Activated T-helper 2 cell treated with anti-CD3 and anti-CD28 coated beads, Interferon-gamma antibody, Interleukin-2, Interleukin-4, amounts not matched to agents 10 μg/mL and 5 μg/mL and 100 μg/mL, durations not matched to agents 14 hours and 24 hours and 36 hours (primary cell): ENCODE measurements around the gene NRG2. TPM values are rescaled to one million over a fixed set of nuclear protein-coding genes. Genes with fewer than 3 reads are reported as not detected.

Source experiments
- DNase-seq: peaks from one replicate; pipeline ENCODE4 v3.0.0; 2021; ENCODE audit warnings: low spot score
- H3K27ac Mint-ChIP-seq: one replicate; pipeline ENCODE4 v1.8.0; 2021; ENCODE audit warnings: mixed read lengths
- H3K27me3 Mint-ChIP-seq: one replicate; pipeline ENCODE4 v1.8.0; 2021; ENCODE audit warnings: low read depth, mixed read lengths
- H3K36me3 Mint-ChIP-seq: one replicate; pipeline ENCODE4 v1.8.0; 2021; ENCODE audit warnings: low read depth, mixed read lengths
- H3K4me1 Mint-ChIP-seq: one replicate; pipeline ENCODE4 v1.8.0; 2021; ENCODE audit warnings: low read depth, mixed read lengths
- H3K4me3 Mint-ChIP-seq: one replicate; pipeline ENCODE4 v1.8.0; 2021; ENCODE audit warnings: low read depth, mild to moderate bottlenecking, moderate library complexity, mixed read lengths
- H3K9me3 Mint-ChIP-seq: one replicate; pipeline ENCODE4 v1.8.0; 2021; ENCODE audit warnings: mixed read lengths
- intact Hi-C: fragments of 100-400 bp; cut with micrococcal nuclease; formaldehyde crosslinking; loops from one replicate; pipeline ENCODE4 v1.15.1; 2023
- total RNA-seq: library from RNA; stranded (reverse); gene quantifications from 2 replicates; pipeline ENCODE4 v1.2.3, GENCODE V29; 2022

Gene NRG2
- total RNA-seq, 1 donor from 2014 or later = not detected

GRCh38 chr5:140037012-140037411 is 6.1 kb downstream of the NRG2 start:
- Mint-ChIP-seq H3K36me3 (no peaks in the 10 kb centered on the region), H3K27ac (no peak overlapping the region), H3K4me1 (peaks cover 7% of the 10 kb centered on the region), H3K27me3 (peaks cover 66% of the 10 kb centered on the region), H3K9me3 (no peaks in the 10 kb centered on the region), H3K4me3 (no peak overlapping the region)
- no peak for DNase-seq
- intact Hi-C loops = no loop called here

DNA sequence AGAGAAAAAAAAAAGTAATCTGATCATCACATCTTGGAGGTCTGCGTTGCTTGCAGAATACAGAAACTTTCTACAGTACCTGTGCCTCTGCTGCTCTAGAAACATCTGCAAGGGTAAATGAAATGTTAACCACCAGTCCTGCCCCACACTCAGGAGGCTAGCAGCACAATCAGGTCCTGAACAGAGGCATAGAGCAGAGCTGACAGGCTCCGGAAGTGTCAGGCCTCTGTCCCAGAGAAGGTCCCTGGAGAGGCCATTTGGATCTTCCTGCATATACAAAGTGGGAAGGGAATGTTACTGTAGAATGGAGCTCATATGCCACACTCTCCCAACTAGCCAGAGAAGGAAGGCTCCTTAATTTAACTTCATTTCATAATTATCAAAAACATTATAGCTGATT is 7.2 kb downstream of the NRG2 start:
- DNase-seq = no peak
- no peak overlapping the region for H3K27ac Mint-ChIP-seq
- H3K4me1 Mint-ChIP-seq = peaks cover 2% of the 10 kb centered on the region
- no peaks in the 10 kb centered on the region for H3K36me3 Mint-ChIP-seq
- peaks cover 61% of the 10 kb centered on the region for H3K27me3 Mint-ChIP-seq
- no peak overlapping the region for H3K4me3 Mint-ChIP-seq
- no peaks in the 10 kb centered on the region for H3K9me3 Mint-ChIP-seq
- intact Hi-C loops = no loop called here

GRCh38 chr5:140033037-140033760 is 9.9 kb downstream of the NRG2 start:
- Mint-ChIP-seq H3K4me1 (no peaks in the 10 kb centered on the region), H3K27ac (no peak overlapping the region), H3K4me3 (no peak overlapping the region), H3K27me3 (peaks cover 40% of the 10 kb centered on the region), H3K9me3 (no peaks in the 10 kb centered on the region), H3K36me3 (no peaks in the 10 kb centered on the region)
- intact Hi-C loops = no loop called here
- DNase-seq = no peak

- H3K4me3 Mint-ChIP-seq = no peak overlapping the region
- no peaks in the 10 kb centered on the region for H3K4me1 Mint-ChIP-seq
- intact Hi-C loops = no loop called here
- no peaks in the 10 kb centered on the region for H3K36me3 Mint-ChIP-seq
- H3K27ac Mint-ChIP-seq = no peak overlapping the region
- H3K9me3 Mint-ChIP-seq = no peaks in the 10 kb centered on the region
- peaks cover 38% of the 10 kb centered on the region for H3K27me3 Mint-ChIP-seq
- no peak for DNase-seq
Measured at GRCh38 chr5:140032296-140032695, 10.8 kb downstream of the NRG2 start.

- intact Hi-C loops = no loop called here
- H3K36me3 Mint-ChIP-seq = no peaks in the 10 kb centered on the region
- DNase-seq = no peak
Measured at GRCh38 chr5:140027807-140028206, 15.3 kb downstream of the NRG2 start.

DNA sequence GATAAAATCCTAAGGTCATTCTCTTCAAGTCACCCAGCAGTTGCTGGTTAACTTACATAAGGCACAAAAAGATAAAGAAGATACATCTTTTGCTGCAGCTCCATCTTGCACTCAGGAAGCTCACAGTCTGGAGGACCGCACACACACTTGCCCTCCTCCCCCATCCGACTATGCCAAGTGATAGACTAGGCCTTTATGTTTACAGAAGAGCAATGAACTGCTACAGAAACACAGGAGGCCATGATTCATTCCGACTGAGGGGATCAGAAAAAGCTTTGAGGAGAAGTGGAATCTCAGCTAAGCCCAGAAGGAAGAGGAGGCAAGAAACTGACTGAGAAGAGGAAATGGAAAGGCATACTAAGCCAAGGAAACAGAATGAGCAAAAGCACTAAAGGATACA is 17.4 kb downstream of the NRG2 start:
- no peaks in the 10 kb centered on the region for H3K36me3 Mint-ChIP-seq
- intact Hi-C loops = no loop called here
- no peak overlapping the region for H3K27ac Mint-ChIP-seq
- DNase-seq = no peak
- no peaks in the 10 kb centered on the region for H3K4me1 Mint-ChIP-seq
- H3K9me3 Mint-ChIP-seq = no peaks in the 10 kb centered on the region
- H3K27me3 Mint-ChIP-seq = peaks cover 9% of the 10 kb centered on the region
- no peak overlapping the region for H3K4me3 Mint-ChIP-seq

More at GRCh38 chr5:140027807-140028206, 15.3 kb downstream of the NRG2 start:
- Mint-ChIP-seq H3K4me1 (no peaks in the 10 kb centered on the region), H3K9me3 (no peaks in the 10 kb centered on the region), H3K27me3 (peaks cover 13% of the 10 kb centered on the region), H3K27ac (no peak overlapping the region), H3K4me3 (no peak overlapping the region)

DNA sequence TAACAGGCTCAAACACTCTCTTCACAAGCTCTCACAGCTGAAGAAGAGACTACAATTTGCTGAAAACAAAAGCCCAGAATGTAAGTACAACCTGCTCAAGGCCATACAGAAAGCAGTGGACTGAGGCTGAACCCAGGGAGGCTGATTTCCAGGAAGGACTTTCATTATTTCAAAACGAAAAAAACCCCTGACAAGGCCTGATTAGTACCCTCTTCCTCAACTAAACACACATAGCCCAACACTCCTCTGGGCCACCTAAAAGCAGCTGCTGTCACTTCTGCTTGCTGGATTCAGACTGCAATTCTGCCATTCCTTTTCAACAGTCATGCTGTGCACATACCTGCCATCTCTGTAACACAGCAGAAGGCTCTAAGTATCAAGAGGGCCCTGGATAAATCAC is 18.2 kb downstream of the NRG2 start:
- no peaks in the 10 kb centered on the region for H3K9me3 Mint-ChIP-seq
- intact Hi-C loops = no loop called here
- no peaks in the 10 kb centered on the region for H3K4me1 Mint-ChIP-seq

GRCh38 chr5:140023611-140024191 is 19.4 kb downstream of the NRG2 start:
- H3K9me3 Mint-ChIP-seq = no peaks in the 10 kb centered on the region
- no peak for DNase-seq
- peaks cover 9% of the 10 kb centered on the region for H3K27me3 Mint-ChIP-seq
- intact Hi-C loops = no loop called here
- no peak overlapping the region for H3K4me3 Mint-ChIP-seq
- no peaks in the 10 kb centered on the region for H3K36me3 Mint-ChIP-seq
- no peaks in the 10 kb centered on the region for H3K4me1 Mint-ChIP-seq
- no peak overlapping the region for H3K27ac Mint-ChIP-seq

More for the DNA sequence above, 18.2 kb downstream of the NRG2 start:
- peaks cover 8% of the 10 kb centered on the region for H3K27me3 Mint-ChIP-seq
- no peak overlapping the region for H3K4me3 Mint-ChIP-seq
- no peaks in the 10 kb centered on the region for H3K36me3 Mint-ChIP-seq
- no peak overlapping the region for H3K27ac Mint-ChIP-seq
- no peak for DNase-seq

DNA sequence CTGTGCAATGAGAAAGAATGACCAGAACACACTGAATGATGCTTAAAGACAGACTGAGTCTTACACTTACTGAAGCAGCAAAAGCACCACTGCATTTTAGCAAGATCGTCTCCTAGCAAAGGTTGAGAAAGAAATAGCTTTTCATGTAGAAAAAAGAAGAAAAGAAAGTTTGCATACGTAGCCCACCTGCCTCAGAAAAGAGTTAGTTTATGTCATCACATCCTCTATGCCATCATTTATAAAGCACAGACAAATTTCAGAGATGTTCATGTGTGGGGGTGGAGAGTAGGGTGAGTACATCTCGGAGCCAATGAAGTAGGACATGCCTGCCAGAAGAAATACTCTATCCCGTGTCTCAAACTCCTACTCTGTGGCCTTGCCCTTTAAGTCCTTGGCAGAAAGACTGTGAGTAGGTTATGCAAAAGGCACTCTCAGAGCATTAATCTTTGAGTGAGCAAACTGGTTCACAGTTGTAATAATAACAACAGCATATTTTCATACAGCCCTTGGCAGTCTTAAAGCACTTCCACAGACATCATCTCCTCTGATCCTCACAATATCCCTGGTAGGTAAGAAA is 22.4 kb downstream of the NRG2 start:
- intact Hi-C loops = no loop called here
- H3K4me3 Mint-ChIP-seq = no peak overlapping the region
- no peak for DNase-seq
- no peak overlapping the region for H3K27ac Mint-ChIP-seq
- no peaks in the 10 kb centered on the region for H3K36me3 Mint-ChIP-seq
- peaks cover 9% of the 10 kb centered on the region for H3K27me3 Mint-ChIP-seq
- H3K4me1 Mint-ChIP-seq = no peaks in the 10 kb centered on the region
- H3K9me3 Mint-ChIP-seq = no peaks in the 10 kb centered on the region

DNA sequence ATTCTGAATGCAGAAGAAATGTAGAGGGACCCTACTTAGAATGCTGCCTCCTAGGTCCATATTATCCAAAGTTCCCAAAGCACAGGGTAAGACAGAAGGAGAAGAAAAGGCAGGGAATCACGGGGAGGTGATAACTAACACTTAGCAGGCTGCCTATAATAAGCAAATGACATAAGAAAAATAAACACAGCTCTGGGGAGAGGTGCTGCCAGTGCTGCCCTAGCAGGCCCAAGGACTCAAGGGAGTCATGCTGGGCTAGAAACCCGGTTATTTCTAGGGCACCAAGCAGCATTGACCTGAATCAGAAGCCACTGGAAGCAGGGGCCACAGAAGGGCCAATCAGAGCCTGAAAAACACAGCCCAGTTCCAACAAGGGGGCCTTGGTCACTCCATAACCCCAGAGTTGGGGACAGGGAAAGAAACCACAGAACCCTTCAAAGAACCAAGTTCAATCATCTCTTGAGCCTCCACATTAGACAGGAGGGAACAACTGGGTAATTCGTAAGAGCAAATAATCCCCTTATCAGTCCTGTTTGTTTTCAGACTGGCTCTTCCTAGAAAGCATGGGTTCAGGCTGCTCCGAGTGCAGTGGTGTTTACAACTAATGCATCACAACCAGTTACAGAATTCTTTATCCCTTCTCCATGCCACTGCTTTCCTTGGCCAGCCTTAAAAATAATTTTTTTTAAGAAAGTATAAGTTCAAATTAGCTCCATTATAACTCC is 24.0 kb downstream of the NRG2 start:
- H3K27ac Mint-ChIP-seq = no peak overlapping the region
- H3K4me1 Mint-ChIP-seq = no peaks in the 10 kb centered on the region
- no peak for DNase-seq
- peaks cover 7% of the 10 kb centered on the region for H3K27me3 Mint-ChIP-seq
- H3K4me3 Mint-ChIP-seq = no peak overlapping the region
- H3K9me3 Mint-ChIP-seq = no peaks in the 10 kb centered on the region
- intact Hi-C loops = no loop called here
- no peaks in the 10 kb centered on the region for H3K36me3 Mint-ChIP-seq

GRCh38 chr5:140018517-140018916 is 24.6 kb downstream of the NRG2 start:
- Mint-ChIP-seq H3K9me3 (no peaks in the 10 kb centered on the region), H3K36me3 (no peaks in the 10 kb centered on the region), H3K4me3 (no peak overlapping the region), H3K27ac (no peak overlapping the region), H3K4me1 (no peaks in the 10 kb centered on the region), H3K27me3 (peaks cover 7% of the 10 kb centered on the region)
- intact Hi-C loops = no loop called here
- DNase-seq = no peak

- H3K4me3 Mint-ChIP-seq = no peak overlapping the region
- no peaks in the 10 kb centered on the region for H3K9me3 Mint-ChIP-seq
- H3K27me3 Mint-ChIP-seq = peaks cover 7% of the 10 kb centered on the region
- no peak for DNase-seq
- H3K36me3 Mint-ChIP-seq = no peaks in the 10 kb centered on the region
- no peaks in the 10 kb centered on the region for H3K4me1 Mint-ChIP-seq
- intact Hi-C loops = no loop called here
- no peak overlapping the region for H3K27ac Mint-ChIP-seq
Measured at GRCh38 chr5:140018096-140018481, 25.0 kb downstream of the NRG2 start.
